Measurements from ENCODE around the gene SOX6. TPM values are rescaled to one million over a fixed set of nuclear protein-coding genes. Genes with fewer than 3 reads are reported as not detected.

The SOX6 gene
- total RNA-seq, 1 donor from 2014 or later, result 7.6 TPM

DNA sequence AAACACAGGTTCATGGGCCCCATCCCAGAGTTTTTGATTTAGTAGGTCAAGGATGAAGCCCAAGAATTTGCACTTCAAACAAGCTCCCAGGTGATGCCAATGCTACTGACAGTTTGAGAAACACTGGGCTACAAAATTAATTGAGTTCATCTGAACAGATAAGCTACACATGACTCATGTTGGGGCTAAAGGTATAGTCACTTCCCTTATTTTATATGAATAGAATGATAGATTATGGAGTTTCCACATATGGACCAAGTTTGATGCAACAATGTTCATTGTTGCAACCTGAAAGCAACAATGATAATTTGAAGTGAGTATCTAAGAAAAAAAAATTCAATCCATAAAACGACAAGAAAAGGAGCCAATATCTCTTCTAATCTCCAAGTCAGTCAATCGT, 54.9 kb downstream of the SOX6 start:
- Mint-ChIP-seq H3K27me3 (ENCODE audit: insufficient read depth, low read depth) (peaks cover 4% of the 10 kb centered on the region), H3K9me3 (peaks cover 2% of the 10 kb centered on the region), H3K27ac (no peak overlapping the region), H3K4me1 (peaks cover 33% of the 10 kb centered on the region), H3K36me3 (peaks cover 4% of the 10 kb centered on the region), H3K4me3 (no peak overlapping the region)
- Histone ChIP-seq H3K4me2 (no peak overlapping the region), H2AFZ (replicated peaks) (no peak overlapping the region), H3K4me3 (no peak overlapping the region), H3K9ac (no peak overlapping the region), H3K36me3 (no peaks in the 10 kb centered on the region), H3K27me3 (peaks cover 21% of the 10 kb centered on the region), H3K4me1 (peaks cover 6% of the 10 kb centered on the region), H4K20me1 (ENCODE audit: low read depth) (no peaks in the 10 kb centered on the region), H3K9me3 (ENCODE audit: low read depth) (no peaks in the 10 kb centered on the region), H3K27ac (no peak overlapping the region), H3F3A (ENCODE audit: low read depth) (no peaks in the 10 kb centered on the region), H3K79me2 (ENCODE audit: low read depth) (no peaks in the 10 kb centered on the region)
- DNase-seq (ENCODE audit: low spot score), result no peak
- TF ChIP-seq EZH2 (IDR thresholded peaks at IDR 0.05), result no peak
- no peak for TF ChIP-seq EZH2phosphoT487 (IDR thresholded peaks at IDR 0.05)
- TF ChIP-seq, protein P1, sequence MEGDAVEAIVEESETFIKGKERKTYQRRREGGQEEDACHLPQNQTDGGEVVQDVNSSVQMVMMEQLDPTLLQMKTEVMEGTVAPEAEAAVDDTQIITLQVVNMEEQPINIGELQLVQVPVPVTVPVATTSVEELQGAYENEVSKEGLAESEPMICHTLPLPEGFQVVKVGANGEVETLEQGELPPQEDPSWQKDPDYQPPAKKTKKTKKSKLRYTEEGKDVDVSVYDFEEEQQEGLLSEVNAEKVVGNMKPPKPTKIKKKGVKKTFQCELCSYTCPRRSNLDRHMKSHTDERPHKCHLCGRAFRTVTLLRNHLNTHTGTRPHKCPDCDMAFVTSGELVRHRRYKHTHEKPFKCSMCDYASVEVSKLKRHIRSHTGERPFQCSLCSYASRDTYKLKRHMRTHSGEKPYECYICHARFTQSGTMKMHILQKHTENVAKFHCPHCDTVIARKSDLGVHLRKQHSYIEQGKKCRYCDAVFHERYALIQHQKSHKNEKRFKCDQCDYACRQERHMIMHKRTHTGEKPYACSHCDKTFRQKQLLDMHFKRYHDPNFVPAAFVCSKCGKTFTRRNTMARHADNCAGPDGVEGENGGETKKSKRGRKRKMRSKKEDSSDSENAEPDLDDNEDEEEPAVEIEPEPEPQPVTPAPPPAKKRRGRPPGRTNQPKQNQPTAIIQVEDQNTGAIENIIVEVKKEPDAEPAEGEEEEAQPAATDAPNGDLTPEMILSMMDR (IDR thresholded peaks at IDR 0.05), result no peak

DNA sequence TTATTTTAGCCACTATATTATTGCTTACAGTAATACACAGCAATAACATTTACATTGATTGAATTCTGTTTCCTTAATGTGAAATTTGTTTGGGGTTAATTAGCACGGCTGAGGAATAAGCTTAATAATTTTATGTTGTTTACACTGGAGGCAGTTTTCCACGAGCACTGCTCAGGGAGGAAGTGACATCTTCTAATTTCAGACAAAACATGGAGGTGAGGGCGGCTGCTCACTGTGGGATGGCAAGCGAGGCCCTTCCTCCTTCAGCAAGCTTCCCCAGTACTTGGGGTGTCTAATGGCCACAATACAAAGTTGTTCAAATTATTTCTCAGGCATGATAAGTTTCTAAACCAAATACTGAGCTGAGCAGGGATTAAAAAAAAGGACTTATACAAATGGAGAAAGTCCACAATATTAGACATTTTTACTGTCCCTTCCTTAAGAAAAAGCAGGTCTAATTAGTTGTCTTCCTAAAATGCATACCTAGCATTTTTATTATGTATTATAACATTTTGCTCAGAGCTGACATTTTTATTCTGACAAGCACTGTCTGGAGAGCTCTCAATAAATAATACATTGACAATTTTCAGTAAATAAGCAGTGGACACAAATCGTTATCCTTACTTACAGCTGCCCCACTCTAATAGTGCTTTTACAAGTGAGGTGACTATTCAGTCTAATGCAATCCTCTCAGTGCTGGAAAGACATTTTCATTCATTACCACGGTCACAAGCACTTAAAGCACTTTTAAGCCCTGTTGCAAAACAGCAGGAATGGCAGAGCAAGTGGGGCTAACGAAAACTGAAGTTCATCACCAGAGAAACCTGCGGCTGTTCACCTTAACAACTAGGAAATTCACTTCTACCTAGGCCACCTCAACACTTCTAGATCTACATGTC, 56.2 kb downstream of the SOX6 start:
- Histone ChIP-seq H3K9ac (no peak overlapping the region), H3K27me3 (peaks cover 8% of the 10 kb centered on the region), H3K4me1 (peaks cover 19% of the 10 kb centered on the region), H3K4me2 (no peak overlapping the region), H3K79me2 (ENCODE audit: low read depth) (no peaks in the 10 kb centered on the region), H3F3A (ENCODE audit: low read depth) (no peaks in the 10 kb centered on the region), H2AFZ (replicated peaks) (no peak overlapping the region), H4K20me1 (ENCODE audit: low read depth) (no peaks in the 10 kb centered on the region), H3K9me3 (ENCODE audit: low read depth) (no peaks in the 10 kb centered on the region), H3K4me3 (no peak overlapping the region), H3K36me3 (no peaks in the 10 kb centered on the region), H3K27ac (no peak overlapping the region)
- H3K27me3 Mint-ChIP-seq (ENCODE audit: insufficient read depth, low read depth), result peaks cover 4% of the 10 kb centered on the region
- peaks cover 4% of the 10 kb centered on the region for H3K36me3 Mint-ChIP-seq
- DNase-seq (ENCODE audit: low spot score), result no peak
- H3K4me1 Mint-ChIP-seq, result peaks cover 45% of the 10 kb centered on the region
- TF ChIP-seq, protein P1 (IDR thresholded peaks at IDR 0.05), result no peak
- TF ChIP-seq EZH2 (IDR thresholded peaks at IDR 0.05), result no peak
- no peak for TF ChIP-seq EZH2phosphoT487 (IDR thresholded peaks at IDR 0.05)
- H3K9me3 Mint-ChIP-seq, result no peaks in the 10 kb centered on the region
- H3K4me3 Mint-ChIP-seq, result no peak overlapping the region
- no peak overlapping the region for H3K27ac Mint-ChIP-seq

DNA sequence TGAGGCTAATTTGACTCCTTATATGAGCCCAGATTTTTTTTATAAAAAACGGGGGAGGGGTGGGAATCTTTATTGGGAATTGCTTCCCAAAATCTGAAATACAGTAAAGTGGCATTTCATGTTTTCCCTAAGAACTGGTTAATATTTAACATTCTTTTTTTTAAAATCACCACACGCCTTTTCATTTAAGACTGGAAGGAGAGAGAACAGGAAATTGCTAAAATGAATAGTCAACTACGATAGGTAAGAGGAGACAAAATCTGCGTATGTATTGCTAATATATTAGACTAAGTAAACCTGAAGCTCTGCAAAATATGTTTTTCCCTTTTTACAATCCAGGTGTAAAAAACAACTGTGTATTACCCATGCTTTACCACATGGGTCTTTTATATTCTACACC, 57.0 kb downstream of the SOX6 start:
- Histone ChIP-seq H3K27ac (no peak overlapping the region), H3K9ac (no peak overlapping the region), H3K4me3 (no peak overlapping the region), H3K79me2 (ENCODE audit: low read depth) (no peaks in the 10 kb centered on the region), H3F3A (ENCODE audit: low read depth) (no peaks in the 10 kb centered on the region), H2AFZ (replicated peaks) (no peak overlapping the region), H3K27me3 (peaks cover 4% of the 10 kb centered on the region), H3K4me1 (peaks cover 20% of the 10 kb centered on the region), H3K9me3 (ENCODE audit: low read depth) (no peaks in the 10 kb centered on the region), H4K20me1 (ENCODE audit: low read depth) (no peaks in the 10 kb centered on the region), H3K36me3 (no peaks in the 10 kb centered on the region), H3K4me2 (no peak overlapping the region)
- Mint-ChIP-seq H3K9me3 (no peaks in the 10 kb centered on the region), H3K4me3 (no peak overlapping the region), H3K27ac (no peak overlapping the region), H3K36me3 (peaks cover 4% of the 10 kb centered on the region), H3K27me3 (ENCODE audit: insufficient read depth, low read depth) (peaks cover 4% of the 10 kb centered on the region), H3K4me1 (peaks cover 45% of the 10 kb centered on the region)
- TF ChIP-seq EZH2phosphoT487 (IDR thresholded peaks at IDR 0.05), result no peak
- TF ChIP-seq EZH2 (IDR thresholded peaks at IDR 0.05), result no peak
- TF ChIP-seq, protein P1 (IDR thresholded peaks at IDR 0.05), result no peak
- DNase-seq (ENCODE audit: low spot score), result no peak
